Neural cell (in vitro differentiated cells): ENCODE data around the gene MAD1L1. TPM values are rescaled to one million over a fixed set of nuclear protein-coding genes. Genes with fewer than 3 reads are reported as not detected.

ENCODE experiments used
- H2AFZ ChIP-seq: fragments of 200-600, 300-800 bp; sonication (generic), shearing (Covaris generic); 2 replicates; pipeline ENCODE4 v1.6.0; 2014; ENCODE audit warnings: low read depth, mild to moderate bottlenecking, antibody characterized with exemption, low read length, moderate library complexity
- H3F3A ChIP-seq: fragments of 200-600 bp; shearing (Covaris generic); 2 replicates; pipeline ENCODE4 v1.6.1; 2016; ENCODE audit warnings: mild to moderate bottlenecking, moderate library complexity, mixed read lengths, antibody characterized with exemption, low read length; ENCODE audit not compliant: insufficient read depth, poor library complexity, severe bottlenecking
- H3K27ac ChIP-seq: fragments of 200-600, 300-800 bp; sonication (generic), shearing (Covaris generic); 2 replicates; pipeline ENCODE4 v1.5.1; 2014; ENCODE audit warnings: mild to moderate bottlenecking, low read length, moderate library complexity
- H3K27me3 ChIP-seq: fragments of 300-800, 200-600 bp; sonication (generic), shearing (Covaris generic); 2 replicates; pipeline ENCODE4 v1.6.0; 2014; ENCODE audit warnings: mild to moderate bottlenecking, low read depth, low read length, moderate library complexity; ENCODE audit not compliant: insufficient read depth
- H3K36me3 ChIP-seq: fragments of 300-800, 200-600 bp; sonication (generic), shearing (Covaris generic); 2 replicates; pipeline ENCODE4 v1.5.1; 2014; ENCODE audit warnings: mild to moderate bottlenecking, antibody characterized with exemption, low read length, moderate library complexity; ENCODE audit not compliant: insufficient read depth
- H3K4me2 ChIP-seq: fragments of 300-800, 200-600 bp; sonication (generic), shearing (Covaris generic); 2 replicates; pipeline ENCODE4 v1.6.0; 2014; ENCODE audit warnings: mild to moderate bottlenecking, low read length
- H3K4me3 ChIP-seq: fragments of 300-800, 200-600 bp; sonication (generic), shearing (Covaris generic); 2 replicates; pipeline ENCODE4 v1.5.1; 2014; ENCODE audit warnings: mild to moderate bottlenecking, low read length, moderate library complexity
- H3K79me2 ChIP-seq: fragments of 200-600 bp; shearing (Covaris generic); replicated peaks from 2 replicates; pipeline ENCODE4 v1.6.0; 2014; ENCODE audit warnings: mild to moderate bottlenecking, low read length, moderate library complexity; ENCODE audit not compliant: insufficient read depth
- H3K9ac ChIP-seq: fragments of 300-800, 200-600 bp; sonication (generic), shearing (Covaris generic); 2 replicates; pipeline ENCODE4 v1.6.1; 2016; ENCODE audit warnings: mild to moderate bottlenecking, low read length, mixed read lengths
- H3K9me2 ChIP-seq: fragments of 200-600 bp; shearing (Covaris generic); 2 replicates; pipeline ENCODE4 v1.6.1; 2016; ENCODE audit warnings: mild to moderate bottlenecking, low read length, mixed read lengths; ENCODE audit not compliant: insufficient read depth
- H3K9me3 ChIP-seq: fragments of 200-600, 300-800 bp; sonication (generic), shearing (Covaris generic); 2 replicates; pipeline ENCODE4 v1.6.1; 2016; ENCODE audit warnings: mild to moderate bottlenecking, mixed run types, low read length, moderate library complexity, mixed read lengths
- H4K20me1 ChIP-seq: fragments of 200-600 bp; shearing (Covaris generic); 2 replicates; pipeline ENCODE4 v1.6.1; 2016; ENCODE audit warnings: mild to moderate bottlenecking, mixed run types; ENCODE audit not compliant: insufficient read depth
- CTCF ChIP-seq: fragments of 450-650 bp; IDR thresholded peaks from 2 replicates; pipeline ENCODE4 v1.5.1; 2014; ENCODE audit warnings: antibody characterized with exemption, mild to moderate bottlenecking, moderate library complexity; ENCODE audit not compliant: poor library complexity, severe bottlenecking
- EP300 ChIP-seq: fragments of 450-650 bp; conservative IDR thresholded peaks from 2 replicates; pipeline ENCODE4 v1.6.1; 2014; ENCODE audit warnings: antibody characterized with exemption, mild to moderate bottlenecking, moderate library complexity; ENCODE audit not compliant: poor library complexity, severe bottlenecking
- EZH2 ChIP-seq: fragments of 200-600, 300-800 bp; shearing (Covaris generic), sonication (generic); IDR thresholded peaks from 2 replicates; pipeline ENCODE4 v1.6.1; 2014; ENCODE audit warnings: antibody characterized with exemption, low read length, borderline replicate concordance, mild to moderate bottlenecking; ENCODE audit not compliant: insufficient read depth, poor library complexity, severe bottlenecking
- MXI1 ChIP-seq: fragments of 450-650 bp; conservative IDR thresholded peaks from 2 replicates; pipeline ENCODE4 v1.6.1; 2014; ENCODE audit warnings: antibody characterized with exemption, mild to moderate bottlenecking; ENCODE audit not compliant: poor library complexity, severe bottlenecking
- POLR2AphosphoS5 ChIP-seq: IDR thresholded peaks from 2 replicates; pipeline ENCODE4 v1.6.1; 2012
- RAD21 ChIP-seq: fragments of 450-650 bp; conservative IDR thresholded peaks from 2 replicates; pipeline ENCODE4 v1.6.1; 2014; ENCODE audit warnings: antibody characterized with exemption, mild to moderate bottlenecking, moderate library complexity
- REST ChIP-seq: IDR thresholded peaks from 2 replicates; pipeline ENCODE4 v1.6.1; 2012; ENCODE audit warnings: borderline replicate concordance
- SMC3 ChIP-seq: fragments of 450-650 bp; conservative IDR thresholded peaks from 2 replicates; pipeline ENCODE4 v1.6.1; 2014; ENCODE audit warnings: antibody characterized with exemption, mild to moderate bottlenecking, moderate library complexity; ENCODE audit not compliant: poor library complexity
- TAF1 ChIP-seq: IDR thresholded peaks from 2 replicates; pipeline ENCODE4 v1.6.1; 2012; ENCODE audit warnings: low read depth
- polyA plus RNA-seq: library from polyadenylated mRNA; depleted of rRNA; stranded (reverse); fragments of >200 nt; gene quantifications from 2 replicates; pipeline ENCODE4 v1.2.3, GENCODE V29; 2014

The MAD1L1 gene
- polyA plus RNA-seq, 1 donor from 2014 or later = 31.4 TPM

GRCh38 chr7:1811850-1812508 is 420.8 kb downstream of the MAD1L1 start:
- no peaks in the 10 kb centered on the region for H3K79me2 ChIP-seq
- no peaks in the 10 kb centered on the region for H3F3A ChIP-seq
- no peak overlapping the region for H3K4me3 ChIP-seq
- no peak overlapping the region for H3K9ac ChIP-seq
- TF ChIP-seq CTCF = no peak
- no peak for TF ChIP-seq MXI1
- TF ChIP-seq EP300 = no peak
- no peak for TF ChIP-seq TAF1
- TF ChIP-seq REST = no peak
- no peak for TF ChIP-seq RAD21
- no peak for TF ChIP-seq EZH2
- TF ChIP-seq SMC3 = no peak
- TF ChIP-seq POLR2AphosphoS5 = no peak
- H3K9me2 ChIP-seq = no peaks in the 10 kb centered on the region
- H3K36me3 ChIP-seq = no peaks in the 10 kb centered on the region
- no peak overlapping the region for H3K4me2 ChIP-seq
- H3K27ac ChIP-seq = no peak overlapping the region
- H3K9me3 ChIP-seq = no peaks in the 10 kb centered on the region
- H3K27me3 ChIP-seq = no peaks in the 10 kb centered on the region
- no peak overlapping the region for H2AFZ ChIP-seq
- H4K20me1 ChIP-seq = no peaks in the 10 kb centered on the region

- Histone ChIP-seq H2AFZ (no peak overlapping the region), H3K9ac (no peak overlapping the region), H3K9me2 (no peaks in the 10 kb centered on the region)
These were observed 421.5 kb downstream of the MAD1L1 start for GRCh38 chr7:1810961-1811849.

More at GRCh38 chr7:1810961-1811849, 421.5 kb downstream of the MAD1L1 start:
- Histone ChIP-seq H4K20me1 (no peaks in the 10 kb centered on the region), H3K4me3 (no peak overlapping the region), H3K27me3 (no peaks in the 10 kb centered on the region), H3F3A (no peaks in the 10 kb centered on the region), H3K9me3 (no peaks in the 10 kb centered on the region), H3K4me2 (no peak overlapping the region), H3K27ac (no peak overlapping the region), H3K36me3 (no peaks in the 10 kb centered on the region), H3K79me2 (no peaks in the 10 kb centered on the region)
- TF ChIP-seq SMC3 = no peak
- TF ChIP-seq RAD21 = no peak
- no peak for TF ChIP-seq TAF1
- TF ChIP-seq POLR2AphosphoS5 = no peak
- TF ChIP-seq CTCF = no peak
- no peak for TF ChIP-seq MXI1
- TF ChIP-seq REST = no peak
- no peak for TF ChIP-seq EZH2
- TF ChIP-seq EP300 = no peak
